Measurements from ENCODE around the gene IRX3.

The IRX3 gene

DNA sequence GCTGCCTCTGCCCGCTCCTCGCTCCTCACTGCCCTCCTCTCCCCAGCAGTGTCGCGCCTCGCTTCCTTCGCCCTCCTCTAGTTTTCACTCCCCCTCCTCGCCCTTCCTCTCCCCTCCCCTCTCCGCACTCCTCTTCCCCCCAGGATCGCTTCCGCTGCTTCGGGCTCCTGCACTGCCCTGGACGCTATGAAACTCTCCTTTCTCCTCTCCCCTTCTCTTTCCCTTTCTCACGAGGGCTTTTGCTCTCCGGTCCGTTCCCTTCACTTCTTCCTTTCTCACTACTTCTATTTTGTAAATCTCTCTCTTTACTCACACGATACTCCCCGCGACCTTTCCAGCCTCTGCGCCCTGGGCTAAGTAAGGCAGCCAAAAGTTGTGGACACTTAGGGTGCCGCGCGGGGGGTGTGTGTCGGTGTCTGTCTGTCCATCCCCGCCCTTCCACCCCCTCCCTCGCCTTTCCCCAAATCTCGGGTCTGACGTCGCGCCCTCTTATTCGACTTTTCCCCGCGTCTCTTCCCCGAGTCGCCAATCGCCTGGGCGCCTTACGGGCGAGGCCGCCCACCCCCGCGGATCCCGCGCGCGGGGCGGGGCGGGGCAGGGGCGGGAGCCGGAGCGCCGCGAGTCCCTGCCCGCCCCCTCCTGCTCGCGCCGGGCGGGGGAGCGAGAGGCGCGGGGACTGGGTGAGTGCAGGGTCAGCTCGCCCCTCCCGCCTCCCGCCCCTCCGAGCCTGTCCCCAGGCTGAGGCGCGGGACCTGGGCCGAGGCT is at the start of gene IRX3:
IRX3 (minus strand) TSS at position 422 of the 765 bp plus-strand sequence. CDS start 737 bp downstream, outside the sequence.
- FAIRE-seq (peak; percentile 86), DNase-seq (ENCODE audit: low spot score) (peak; percentile 95)

DNA sequence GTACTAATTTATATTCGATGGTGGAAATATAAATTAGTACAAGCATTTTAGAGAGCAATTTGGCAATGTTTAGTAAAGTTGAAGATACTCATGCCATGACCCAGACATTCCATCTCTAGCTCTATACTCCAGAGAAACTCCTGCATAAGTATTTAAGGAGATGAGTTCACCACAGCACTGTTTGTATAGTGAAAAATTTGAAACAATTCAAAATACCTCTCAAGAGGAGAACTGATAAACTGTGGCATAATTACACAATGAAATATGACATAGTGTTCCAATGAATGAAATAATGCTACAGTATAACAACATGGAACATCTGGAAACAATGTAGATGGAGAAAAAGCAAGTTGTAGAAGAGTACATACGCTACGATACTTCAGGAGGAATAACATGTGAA is 48.6 kb upstream of the IRX3 start:
- no peak for DNase-seq (ENCODE audit: low spot score)
- FAIRE-seq, result no peak

DNA sequence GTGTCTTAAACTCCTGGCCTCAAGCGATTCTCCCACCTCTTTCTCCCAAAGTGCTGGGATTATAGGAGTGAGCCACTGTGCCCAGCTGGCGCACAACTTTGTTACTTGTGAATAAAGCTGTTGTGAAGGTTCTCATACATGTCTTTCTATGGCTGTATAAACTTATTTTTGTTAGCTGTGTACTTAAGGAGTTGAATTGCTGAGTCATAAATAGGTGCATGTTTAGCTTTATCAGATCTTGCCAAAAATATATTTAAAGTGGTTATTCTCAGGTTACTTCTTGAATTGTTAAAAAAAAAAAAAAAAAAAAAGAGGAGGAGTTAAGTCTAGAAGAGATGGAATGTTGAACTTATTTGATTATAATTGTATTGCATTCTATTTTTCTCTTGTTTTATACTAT is 47.6 kb upstream of the IRX3 start:
- FAIRE-seq (no peak), DNase-seq (ENCODE audit: low spot score) (no peak)

DNA sequence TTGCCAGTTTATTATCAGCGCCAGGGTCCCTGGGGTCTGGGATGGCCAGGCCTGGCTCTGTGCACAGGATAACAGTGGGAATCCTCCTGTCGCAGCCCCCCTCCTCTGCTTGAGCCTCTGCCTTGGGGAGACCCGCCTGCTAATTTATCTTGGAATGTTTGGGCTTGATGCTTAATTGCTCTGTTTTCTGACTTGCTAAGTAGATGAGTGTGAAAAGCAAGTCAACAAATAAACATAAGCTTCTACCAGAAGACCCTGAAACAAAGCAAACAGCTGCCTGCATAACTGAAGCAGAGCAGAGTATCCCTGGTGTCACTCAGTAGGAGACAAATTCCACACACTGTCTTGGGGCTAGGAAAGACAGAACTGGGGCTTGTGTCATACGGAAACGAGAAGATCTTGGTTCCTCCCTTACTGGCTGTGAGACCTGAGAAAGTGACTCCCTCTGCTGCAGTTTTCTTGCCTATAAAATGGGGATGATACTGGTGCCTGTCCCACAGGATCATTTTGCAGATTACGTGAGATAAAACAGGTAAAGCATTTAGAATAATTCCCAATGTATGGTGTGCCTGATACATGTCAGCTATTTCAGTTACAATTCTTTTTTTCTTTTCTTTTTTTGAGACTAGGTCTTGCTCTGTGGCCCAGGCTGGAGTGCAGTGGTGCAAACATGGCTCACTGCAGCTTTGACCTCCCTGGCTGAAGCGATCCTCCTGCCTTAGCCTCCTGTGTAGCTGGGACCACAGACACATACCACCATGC is 44.8 kb upstream of the IRX3 start:
- DNase-seq (ENCODE audit: low spot score) (no peak), FAIRE-seq (no peak)

DNA sequence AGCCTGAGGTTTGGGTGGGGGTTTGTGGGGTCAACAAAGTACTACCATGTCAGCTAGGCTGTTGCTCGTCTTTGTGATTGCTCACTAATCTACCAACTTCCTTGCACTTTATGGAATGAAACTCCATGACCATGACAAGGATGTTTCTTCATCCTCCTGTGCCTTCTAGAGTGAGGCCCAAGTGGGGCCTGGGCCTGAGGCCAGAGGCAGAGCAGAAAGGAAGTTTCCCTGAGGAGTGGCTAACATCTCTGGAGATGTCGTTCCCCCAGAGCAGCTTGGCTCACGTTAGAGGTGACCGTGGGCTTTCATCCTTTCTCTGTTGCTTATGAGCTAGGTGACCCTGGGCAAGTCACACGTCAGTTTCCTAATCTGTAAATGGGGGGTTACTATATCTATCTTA is 41.0 kb upstream of the IRX3 start:
- no peak for FAIRE-seq
- no peak for DNase-seq (ENCODE audit: low spot score)

DNA sequence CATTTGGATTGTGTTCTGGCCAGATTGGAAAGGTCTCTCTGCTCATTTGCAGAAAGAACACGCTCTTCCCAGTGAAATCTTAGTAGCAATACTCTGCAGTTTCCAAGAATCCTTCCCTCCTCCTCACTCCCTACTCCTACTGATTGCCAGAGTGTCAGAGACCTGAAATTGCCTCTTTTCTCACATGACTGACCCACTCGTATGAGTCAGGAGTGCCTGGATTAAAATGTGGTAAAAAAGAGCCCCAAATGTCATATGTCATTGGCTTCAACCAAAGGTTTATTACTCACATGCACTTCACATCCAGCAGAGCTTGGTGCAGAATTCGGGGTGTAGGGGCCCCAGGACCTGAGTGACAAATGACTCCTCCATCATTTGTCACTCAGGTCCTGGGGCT is 39.7 kb upstream of the IRX3 start:
- no peak for FAIRE-seq
- DNase-seq (ENCODE audit: low spot score), result no peak

DNA sequence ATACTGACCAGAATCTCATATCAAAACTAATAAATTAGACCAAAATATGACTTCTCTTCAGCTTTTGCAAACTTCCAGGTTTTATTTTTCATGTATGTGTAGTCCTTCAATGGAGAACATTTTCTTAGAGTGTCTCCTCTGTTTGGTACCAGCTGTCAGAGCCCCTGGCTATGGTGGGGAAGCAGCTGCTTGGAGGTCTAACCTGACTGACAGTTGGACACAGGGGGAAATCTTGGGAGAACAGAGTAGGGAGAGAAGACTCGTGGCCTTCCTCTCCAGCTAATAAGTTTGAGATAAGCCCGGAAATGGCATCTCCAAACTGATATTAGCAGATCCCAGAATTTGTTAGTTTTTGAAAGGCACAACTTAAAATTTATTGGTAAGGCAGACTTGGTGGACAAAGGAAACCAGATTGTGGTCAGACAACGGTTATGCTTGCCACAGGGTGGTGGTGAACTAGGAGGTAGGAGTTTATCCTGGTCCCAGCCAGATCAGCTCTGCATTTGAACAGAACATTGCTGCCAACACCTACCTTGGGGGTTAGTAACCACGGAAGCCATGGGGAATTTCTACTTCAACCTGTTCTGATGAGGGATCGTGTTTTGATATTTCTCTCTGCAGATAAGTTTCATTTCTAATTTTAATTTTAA is 39.2 kb upstream of the IRX3 start:
- no peak for FAIRE-seq
- no peak for DNase-seq (ENCODE audit: low spot score)

DNA sequence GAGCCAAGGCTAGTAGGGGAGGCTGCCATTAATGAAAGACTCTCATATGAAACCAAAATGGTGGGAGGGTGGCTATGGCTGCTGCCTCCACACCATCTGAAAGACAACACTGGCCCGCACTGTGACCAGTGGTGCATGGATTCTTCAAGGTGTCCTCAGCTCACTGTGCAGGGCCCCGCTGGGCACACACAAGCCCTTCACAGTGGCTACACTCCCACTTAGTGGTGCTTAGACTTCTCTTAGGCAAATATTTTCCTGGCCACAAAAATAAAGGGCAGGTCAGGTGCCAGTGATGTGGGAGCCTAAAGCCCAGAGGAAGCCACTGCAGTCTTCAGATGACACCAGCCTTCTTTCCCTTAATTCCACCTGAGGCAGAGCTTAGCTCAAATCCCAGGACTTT is 38.1 kb upstream of the IRX3 start:
- no peak for DNase-seq (ENCODE audit: low spot score)
- no peak for FAIRE-seq

DNA sequence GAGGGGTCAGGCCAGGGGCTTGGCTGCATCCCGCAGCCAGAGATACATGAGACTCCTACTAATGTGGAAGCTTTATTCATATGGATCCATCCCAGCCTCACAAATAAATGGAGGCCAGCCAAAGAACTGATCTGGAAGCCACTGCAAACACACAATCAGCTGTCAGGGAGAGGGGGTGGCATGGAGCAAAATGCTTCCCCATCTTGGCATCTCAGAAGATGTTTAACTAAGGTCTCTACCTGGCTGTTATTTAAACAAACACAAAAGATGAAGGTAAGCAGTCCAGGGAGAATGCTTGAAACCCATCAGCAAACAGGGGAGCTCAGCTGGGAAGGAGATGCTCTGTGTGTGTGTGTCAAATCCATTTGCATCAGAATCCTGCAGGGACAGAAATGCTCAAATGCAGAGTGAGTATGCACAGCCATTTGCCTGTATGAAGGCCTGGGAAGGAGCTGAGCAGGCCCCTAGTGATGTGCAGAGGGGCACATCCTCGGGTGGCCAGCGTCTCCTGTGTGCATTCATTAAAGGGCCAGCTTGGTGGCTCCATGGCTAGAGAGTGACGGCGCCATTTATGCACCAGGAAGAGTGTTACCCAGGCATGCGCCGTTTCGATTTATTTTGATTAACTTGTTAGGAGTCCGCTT is 34.2 kb upstream of the IRX3 start:
- DNase-seq (ENCODE audit: low spot score) (no peak), FAIRE-seq (no peak)

DNA sequence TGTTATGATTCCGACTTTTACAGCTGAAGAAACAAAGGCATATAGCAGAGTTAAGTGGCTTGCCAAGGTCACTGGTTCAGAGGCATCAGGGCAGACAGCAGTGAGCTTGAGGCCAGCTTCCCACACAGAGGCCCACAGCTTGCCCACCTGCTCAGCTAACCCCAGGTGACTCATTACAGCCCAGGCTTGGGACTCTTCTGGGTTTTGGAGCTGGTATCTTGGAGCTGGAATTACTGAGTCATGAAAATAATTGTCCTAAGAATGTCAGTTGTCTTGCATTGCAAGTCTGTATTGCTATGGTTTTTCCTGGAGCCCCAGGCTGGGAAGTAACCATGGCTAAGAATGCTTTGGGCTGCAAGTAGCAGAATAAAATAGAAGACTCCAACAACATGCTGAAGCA is 32.4 kb upstream of the IRX3 start:
- DNase-seq (ENCODE audit: low spot score) (peak; percentile 12), FAIRE-seq (no peak)

DNA sequence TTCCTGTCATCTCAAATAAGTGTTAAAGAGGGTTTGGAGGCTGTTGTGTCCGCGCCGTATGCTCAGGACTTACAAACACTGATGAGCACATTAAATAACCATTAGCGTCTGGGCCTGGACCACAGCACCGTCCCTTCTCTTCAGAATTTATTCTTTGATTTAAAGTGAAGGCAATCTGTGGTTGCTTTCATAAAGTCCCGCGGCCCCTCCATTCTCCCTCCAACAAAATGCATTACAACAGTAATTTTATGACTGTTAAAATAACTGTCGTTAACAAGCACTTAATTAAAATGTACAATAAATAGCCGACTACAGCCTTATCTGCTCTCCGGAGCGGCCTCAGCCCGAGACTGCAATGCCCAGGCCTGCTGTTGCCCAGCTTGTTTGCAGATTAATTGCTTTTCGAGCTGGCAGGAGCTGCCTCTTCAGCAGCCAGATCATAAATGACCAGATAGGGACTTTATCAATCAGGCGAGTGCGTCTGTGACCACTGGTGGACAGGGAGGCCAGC is 30.6 kb upstream of the IRX3 start:
- FAIRE-seq (no peak), DNase-seq (ENCODE audit: low spot score) (no peak)

DNA sequence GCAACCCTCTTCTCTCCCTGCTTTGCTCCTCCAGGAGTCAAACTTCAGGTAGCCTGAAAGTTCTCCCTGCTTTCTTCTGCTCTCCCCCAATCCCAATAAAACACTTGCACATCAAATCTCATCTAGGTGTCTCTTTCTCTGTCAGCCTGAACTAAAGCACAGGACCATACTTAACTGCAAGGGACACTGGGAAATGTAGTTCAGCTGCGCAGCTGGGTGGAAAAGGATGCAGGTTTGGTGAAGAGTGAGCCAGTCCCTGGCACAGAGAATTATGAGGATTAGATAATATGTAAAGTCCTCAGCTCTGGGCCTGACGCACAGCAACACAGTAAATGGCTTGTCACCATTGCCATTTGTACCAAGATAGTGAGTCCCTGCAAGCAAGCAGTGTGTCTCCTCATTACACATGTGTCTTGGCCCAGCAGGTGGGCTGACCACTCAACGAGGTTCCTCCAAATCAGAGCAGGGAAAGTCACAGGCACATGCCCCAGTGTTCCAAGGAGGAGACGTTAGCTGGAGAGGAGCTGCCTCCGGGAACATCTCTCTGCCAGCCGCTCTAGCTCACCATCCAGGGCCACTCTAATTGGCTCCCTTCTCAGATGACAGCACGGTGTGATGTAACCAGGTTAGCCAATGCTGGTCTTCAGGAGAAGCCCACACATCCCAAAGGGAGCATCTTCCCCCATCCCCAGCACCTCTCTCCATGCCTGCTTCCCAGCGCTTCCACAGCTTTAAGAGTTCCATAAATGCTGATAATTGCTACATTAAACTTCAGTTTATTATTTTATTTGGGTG is 29.7 kb upstream of the IRX3 start:
- FAIRE-seq (peak; percentile 76), DNase-seq (ENCODE audit: low spot score) (no peak)

DNA sequence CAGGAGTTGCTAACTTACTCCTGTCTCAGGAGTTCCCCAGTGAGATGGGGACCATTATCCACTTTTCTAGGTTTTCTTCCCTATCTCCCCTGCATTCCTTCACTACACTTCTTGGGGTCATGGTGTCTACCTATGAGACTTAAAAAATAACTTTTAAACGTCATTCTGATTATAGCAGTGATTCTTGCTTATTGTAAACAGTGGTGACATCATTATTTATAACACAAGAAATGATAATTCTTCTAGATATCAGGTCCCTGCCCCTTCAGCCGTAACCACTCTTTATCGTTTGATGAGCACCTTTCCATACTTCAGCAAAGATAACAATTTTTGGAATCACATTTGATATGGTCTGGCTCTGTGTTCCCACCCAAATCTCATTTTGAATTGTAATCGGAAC is 27.2 kb upstream of the IRX3 start:
- DNase-seq (ENCODE audit: low spot score) (no peak), FAIRE-seq (no peak)

DNA sequence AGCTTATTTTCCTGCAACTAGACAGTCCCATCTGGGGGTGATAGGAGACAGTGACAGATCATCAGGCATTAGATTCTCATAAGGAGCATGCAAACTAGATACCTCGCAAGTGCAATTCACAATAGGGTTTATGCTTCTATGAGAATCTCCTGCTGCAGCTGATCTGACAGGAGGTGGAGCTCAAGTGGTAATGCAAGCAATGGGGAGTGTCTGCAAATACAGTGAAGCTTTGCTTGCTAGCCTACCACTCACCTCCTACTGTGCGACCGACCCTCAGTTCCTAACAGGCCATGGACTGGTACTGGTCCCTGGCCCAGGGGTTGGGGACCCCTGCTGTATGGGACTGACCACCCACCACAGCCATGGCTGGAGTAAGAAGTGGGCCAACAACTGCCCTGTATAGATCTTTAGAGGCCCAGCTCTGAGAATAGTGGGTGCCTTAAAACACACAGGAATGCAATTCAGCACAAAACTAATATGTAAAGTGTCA is 26.0 kb upstream of the IRX3 start:
- DNase-seq (ENCODE audit: low spot score) (no peak), FAIRE-seq (no peak)

DNA sequence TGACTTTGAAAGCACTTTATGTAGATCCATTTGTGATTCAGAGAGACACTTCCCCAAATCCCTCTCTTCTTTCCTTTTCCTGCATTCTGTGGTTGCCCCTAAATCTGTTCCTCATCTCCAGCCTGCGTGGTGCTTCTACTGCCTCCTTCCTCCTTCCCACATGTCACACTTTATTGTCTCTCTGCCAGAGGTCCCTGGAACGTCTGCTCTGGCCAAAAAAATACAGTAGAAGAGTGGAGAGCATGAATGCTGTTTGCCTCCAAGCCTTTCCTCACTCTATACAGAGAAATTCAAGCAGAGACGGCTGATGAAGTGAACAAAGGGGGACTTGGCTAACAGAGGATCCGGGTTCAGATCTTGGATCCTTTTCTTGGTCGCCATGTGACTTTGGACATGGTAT is 22.8 kb upstream of the IRX3 start:
- no peak for FAIRE-seq
- DNase-seq (ENCODE audit: low spot score), result no peak

DNA sequence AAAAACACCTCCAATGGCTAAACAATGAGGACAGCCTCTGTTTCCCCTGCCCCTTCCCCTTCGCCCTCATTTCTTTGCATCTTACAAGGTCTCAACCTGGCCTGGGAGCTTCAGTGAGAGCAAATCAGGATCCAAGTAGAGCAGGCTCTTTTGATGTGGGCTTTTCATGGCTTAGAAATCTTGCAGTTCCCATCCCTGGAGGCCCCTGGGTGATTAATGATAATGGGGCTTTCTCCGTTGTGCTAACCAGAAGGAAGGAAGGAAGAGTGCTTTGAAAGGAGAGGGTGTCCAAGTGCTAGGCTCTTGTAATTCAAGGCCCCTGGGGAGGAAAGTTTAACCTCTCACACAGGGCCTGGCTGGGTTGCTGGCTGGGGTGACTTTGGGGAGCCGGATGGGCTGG is 18.5 kb upstream of the IRX3 start:
- DNase-seq (ENCODE audit: low spot score), result no peak
- FAIRE-seq, result no peak

DNA sequence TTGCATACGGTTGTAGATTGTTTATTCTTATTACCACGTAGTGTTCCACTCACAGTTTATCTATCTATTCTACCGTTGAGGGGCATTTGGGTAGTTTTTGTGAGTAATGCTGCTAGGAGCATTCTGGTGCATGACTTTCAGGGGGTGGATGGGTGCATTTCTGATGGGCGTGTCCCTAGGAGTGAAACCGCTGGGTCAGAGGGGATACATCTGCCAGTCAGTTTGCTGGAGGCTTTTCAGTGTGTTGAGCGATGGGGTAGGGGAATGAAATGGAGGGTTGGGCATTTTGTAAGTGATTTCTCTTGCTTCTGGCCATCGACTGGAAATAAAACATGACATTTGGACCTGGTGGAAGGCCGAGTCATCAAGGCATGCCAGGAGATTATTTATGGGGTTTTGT is 17.0 kb upstream of the IRX3 start:
- no peak for FAIRE-seq
- DNase-seq (ENCODE audit: low spot score), result no peak

DNA sequence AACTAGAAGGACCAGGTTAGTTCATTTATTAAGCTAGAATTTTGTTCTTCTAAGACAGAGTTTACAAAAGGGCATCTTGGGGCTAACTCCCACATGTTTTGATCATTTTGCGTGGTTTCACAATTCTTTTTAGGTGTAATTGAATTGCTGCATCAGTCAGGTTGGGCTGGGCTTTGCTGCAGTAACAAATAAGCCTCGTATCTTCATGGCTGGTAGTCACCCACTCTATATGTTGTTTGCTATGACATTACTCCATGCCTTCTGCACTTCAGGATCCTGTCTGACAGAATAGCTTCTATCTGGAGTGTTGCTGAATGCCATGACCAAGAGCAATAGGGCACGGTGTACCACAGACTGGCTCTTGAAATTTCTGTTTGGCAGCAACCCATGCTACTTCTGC is 10.6 kb upstream of the IRX3 start:
- DNase-seq (ENCODE audit: low spot score) (no peak), FAIRE-seq (no peak)

DNA sequence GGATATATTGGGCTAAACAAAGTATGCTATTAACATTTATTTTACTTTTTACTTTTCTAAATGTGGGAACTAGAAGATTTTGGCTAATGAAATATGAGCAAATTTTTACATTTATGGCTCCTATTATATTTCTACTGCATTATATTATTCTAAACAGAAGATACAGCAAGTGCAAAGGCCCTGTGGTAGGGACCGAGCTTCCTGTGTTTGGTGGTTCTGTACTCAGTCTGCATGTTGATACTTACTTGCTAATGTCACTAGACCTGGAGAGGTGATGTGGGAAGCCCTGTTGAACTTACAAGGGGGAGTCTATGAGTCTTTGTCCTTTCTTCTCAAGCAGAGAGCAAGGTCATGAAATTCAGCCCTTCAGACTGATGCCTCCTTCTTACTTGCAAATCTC is 10.0 kb upstream of the IRX3 start:
- FAIRE-seq (no peak), DNase-seq (ENCODE audit: low spot score) (no peak)

DNA sequence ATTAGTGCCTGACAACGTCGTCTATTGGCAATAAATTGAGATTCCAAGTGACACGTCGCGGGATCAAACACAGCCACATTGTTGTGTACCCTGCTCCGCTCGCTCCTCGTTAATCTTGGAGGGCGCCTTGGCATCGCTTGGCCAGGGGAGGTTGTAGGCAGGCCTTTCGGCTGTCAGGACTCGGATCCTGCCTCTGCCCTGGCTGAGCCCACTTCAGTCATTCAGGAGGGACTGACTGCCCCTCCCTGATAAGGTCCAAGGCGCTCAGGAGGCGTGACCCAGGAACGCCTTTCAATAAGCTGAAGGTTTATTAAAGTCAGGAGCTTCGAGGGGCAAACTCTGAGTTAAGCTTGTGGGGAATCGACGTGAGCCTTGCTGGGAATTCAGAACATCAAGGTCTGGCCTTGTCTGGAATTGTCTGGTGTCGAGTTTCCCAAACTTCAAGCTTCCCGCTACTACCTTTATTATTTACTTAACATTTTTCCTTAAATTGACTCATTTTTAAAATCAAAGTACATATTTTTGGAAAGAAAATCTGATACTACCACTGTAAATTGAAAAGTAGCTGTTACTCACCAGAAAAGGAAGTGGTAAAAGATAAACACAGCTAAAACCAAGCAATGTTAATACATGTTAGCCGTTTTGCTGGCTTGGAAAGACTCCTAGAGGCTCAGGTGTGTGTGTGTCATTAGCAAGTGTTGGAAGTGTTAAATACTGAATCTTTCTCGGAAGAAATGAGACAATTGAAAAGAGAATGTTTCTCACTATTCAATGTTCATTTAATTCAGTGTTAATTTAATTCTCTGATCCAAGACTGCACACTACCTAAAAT is 5.3 kb upstream of the IRX3 start:
- FAIRE-seq (no peak), DNase-seq (ENCODE audit: low spot score) (no peak)

Data from urothelium cell line (cell line).